HUES48 (cell line): ENCODE results near the gene GRID1.
"Not testable (repeated sequence)": the region's sequence is repeated elsewhere in the genome, so short reads cannot be mapped to it uniquely, and the experiment has no call there.

Source experiments
- H3K27ac ChIP-seq: one replicate; pipeline ENCODE4 v1.7.0; 2013; ENCODE audit warnings: low read depth, low read length, inconsistent platforms
- H3K27me3 ChIP-seq: 2 replicates; pipeline ENCODE4 v1.6.1; 2013; ENCODE audit warnings: mild to moderate bottlenecking, low read length; ENCODE audit not compliant: control insufficient read depth, insufficient read depth
- H3K36me3 ChIP-seq: 2 replicates; pipeline ENCODE4 v1.6.1; 2013; ENCODE audit warnings: low read length; ENCODE audit not compliant: control insufficient read depth, insufficient read depth
- H3K4me1 ChIP-seq: 2 replicates; pipeline ENCODE4 v1.6.1; 2013; ENCODE audit warnings: mild to moderate bottlenecking, low read length; ENCODE audit not compliant: control insufficient read depth, insufficient read depth
- H3K4me3 ChIP-seq: 2 replicates; pipeline ENCODE4 v1.5.1; 2013; ENCODE audit warnings: mild to moderate bottlenecking, low read depth, low read length
- H3K9ac ChIP-seq: 2 replicates; pipeline ENCODE4 v1.6.1; 2013; ENCODE audit warnings: mild to moderate bottlenecking, low read depth, low read length, moderate library complexity
- H3K9me3 ChIP-seq: 2 replicates; pipeline ENCODE4 v1.6.1; 2013; ENCODE audit warnings: low read length; ENCODE audit not compliant: control insufficient read depth, insufficient read depth

The GRID1 gene

GRCh38 chr10:86079088-86079487, 287.5 kb downstream of the GRID1 start:
- no peak overlapping the region for H3K4me3 ChIP-seq
- H3K36me3 ChIP-seq = no peaks in the 10 kb centered on the region
- H3K9ac ChIP-seq = no peak overlapping the region
- peak overlapping the region; percentile 86 for H3K27ac ChIP-seq
- H3K4me1 ChIP-seq = peaks cover 8% of the 10 kb centered on the region
- no peaks in the 10 kb centered on the region for H3K27me3 ChIP-seq
- no peaks in the 10 kb centered on the region for H3K9me3 ChIP-seq

DNA sequence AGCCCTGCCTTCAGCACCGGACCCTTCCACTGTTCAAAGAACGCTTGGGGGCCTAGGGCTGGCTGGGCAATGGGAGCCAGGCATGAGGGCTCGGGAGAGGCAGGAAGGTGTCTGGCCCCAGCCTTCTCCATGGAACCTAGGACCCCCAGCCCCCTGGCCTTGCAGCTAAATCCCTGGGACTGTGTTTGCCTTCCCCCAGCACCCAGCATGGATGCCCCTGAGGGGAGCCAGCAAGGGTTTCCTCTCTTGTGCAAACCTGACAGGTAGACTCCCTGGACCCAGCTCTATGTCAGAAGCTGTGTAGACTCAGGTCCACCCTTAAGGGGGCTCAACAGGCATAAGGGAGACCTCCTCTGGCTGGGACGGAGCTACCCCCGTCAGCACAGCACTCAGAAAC, 288.0 kb downstream of the GRID1 start:
- H3K36me3 ChIP-seq = no peaks in the 10 kb centered on the region
- H3K4me3 ChIP-seq = no peak overlapping the region
- no peak overlapping the region for H3K9ac ChIP-seq
- H3K9me3 ChIP-seq = no peaks in the 10 kb centered on the region
- no peaks in the 10 kb centered on the region for H3K27me3 ChIP-seq
- H3K4me1 ChIP-seq = peaks cover 8% of the 10 kb centered on the region
- peak overlapping the region; percentile 86 for H3K27ac ChIP-seq

- Histone ChIP-seq H3K36me3 (no peaks in the 10 kb centered on the region), H3K9ac (no peak overlapping the region), H3K4me1 (peaks cover 8% of the 10 kb centered on the region), H3K9me3 (no peaks in the 10 kb centered on the region), H3K27ac (peak overlapping the region; percentile 86), H3K4me3 (no peak overlapping the region), H3K27me3 (no peaks in the 10 kb centered on the region)
These were observed 288.5 kb downstream of the GRID1 start for GRCh38 chr10:86077871-86078638.

- H3K9ac ChIP-seq = no peak overlapping the region
- no peaks in the 10 kb centered on the region for H3K27me3 ChIP-seq
- H3K4me3 ChIP-seq = no peak overlapping the region
- no peak overlapping the region for H3K27ac ChIP-seq
- H3K36me3 ChIP-seq = no peaks in the 10 kb centered on the region
- H3K4me1 ChIP-seq = peaks cover 8% of the 10 kb centered on the region
- no peaks in the 10 kb centered on the region for H3K9me3 ChIP-seq
These were observed 289.3 kb downstream of the GRID1 start for GRCh38 chr10:86077271-86077670.

GRCh38 chr10:86076497-86076896, 290.1 kb downstream of the GRID1 start:
- not testable (repeated sequence) for H3K4me3 ChIP-seq, H3K27ac ChIP-seq, H3K4me1 ChIP-seq, H3K36me3 ChIP-seq, H3K9me3 ChIP-seq, H3K27me3 ChIP-seq, H3K9ac ChIP-seq

DNA sequence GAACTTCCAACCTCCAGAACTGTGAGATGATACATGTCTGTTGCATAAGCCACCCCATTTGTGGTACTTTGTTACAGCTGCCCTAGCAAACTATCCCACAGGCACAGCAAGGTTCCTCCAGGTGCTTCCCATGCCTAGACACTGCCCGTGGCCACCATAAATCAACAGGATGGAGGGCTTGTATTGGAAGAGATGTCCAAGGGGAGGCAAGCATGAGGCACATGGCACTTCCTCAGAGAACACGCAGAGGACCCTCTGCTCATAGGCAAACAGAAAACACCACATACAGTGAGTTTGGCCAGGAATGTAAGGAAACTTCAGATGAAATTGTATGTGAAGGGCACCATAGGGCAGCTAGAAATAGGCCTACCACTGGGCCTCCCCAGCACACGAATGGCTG, 291.1 kb downstream of the GRID1 start:
- H3K36me3 ChIP-seq = no peaks in the 10 kb centered on the region

GRCh38 chr10:86074294-86074693, 292.3 kb downstream of the GRID1 start:
- no peaks in the 10 kb centered on the region for H3K36me3 ChIP-seq
- no peak overlapping the region for H3K9ac ChIP-seq
- H3K4me3 ChIP-seq = no peak overlapping the region
- H3K9me3 ChIP-seq = no peaks in the 10 kb centered on the region
- peaks cover 8% of the 10 kb centered on the region for H3K4me1 ChIP-seq
- H3K27ac ChIP-seq = no peak overlapping the region
- H3K27me3 ChIP-seq = no peaks in the 10 kb centered on the region

More for the DNA sequence above, 291.1 kb downstream of the GRID1 start:
- H3K9me3 ChIP-seq = no peaks in the 10 kb centered on the region
- H3K4me3 ChIP-seq = no peak overlapping the region
- H3K27ac ChIP-seq = no peak overlapping the region
- H3K27me3 ChIP-seq = no peaks in the 10 kb centered on the region
- peaks cover 8% of the 10 kb centered on the region for H3K4me1 ChIP-seq
- no peak overlapping the region for H3K9ac ChIP-seq

DNA sequence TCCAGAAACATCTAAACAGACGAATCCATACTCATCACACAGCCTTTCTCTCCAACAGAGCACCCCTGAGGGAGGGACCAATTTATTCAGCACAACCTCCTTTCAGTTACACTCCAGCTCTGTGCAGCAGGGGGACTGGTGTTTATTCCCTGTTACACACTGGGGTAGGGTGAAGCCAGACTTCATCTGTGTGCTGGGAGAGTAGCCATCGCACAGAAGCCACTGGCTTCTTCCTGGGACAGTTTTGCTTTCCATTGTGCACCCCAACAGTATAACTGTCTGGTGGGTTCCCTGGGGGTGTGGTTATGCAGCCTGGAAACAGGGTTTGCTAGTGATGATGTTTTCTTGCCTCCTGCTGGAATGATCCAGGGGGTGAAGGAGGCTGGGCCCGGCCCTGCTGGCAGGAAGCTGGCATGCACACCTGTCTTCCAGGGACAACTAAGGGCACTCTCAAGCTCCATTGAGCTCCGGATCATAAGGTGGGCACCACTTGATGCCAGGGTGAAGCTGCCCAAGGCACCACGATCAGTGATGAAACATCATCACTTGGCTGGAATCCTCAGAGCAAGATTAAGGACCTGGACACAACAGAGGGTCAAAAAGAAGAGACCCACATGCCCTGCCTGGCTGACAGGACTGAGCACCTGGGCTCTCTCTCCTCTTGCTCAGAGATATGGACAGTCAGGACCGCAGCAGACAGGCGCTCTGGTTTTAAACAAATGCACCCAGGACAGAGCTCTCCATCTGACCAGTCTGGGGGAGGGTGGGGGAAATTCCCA, 293.2 kb downstream of the GRID1 start:
- Histone ChIP-seq H3K27ac (no peak overlapping the region), H3K4me1 (peaks cover 1% of the 10 kb centered on the region; the same call in 1 of the 2 replicates), H3K36me3 (no peaks in the 10 kb centered on the region), H3K27me3 (no peaks in the 10 kb centered on the region), H3K9me3 (no peaks in the 10 kb centered on the region), H3K9ac (no peak overlapping the region), H3K4me3 (no peak overlapping the region)

- H3K9me3 ChIP-seq = no peaks in the 10 kb centered on the region
- no peak overlapping the region for H3K27ac ChIP-seq
- H3K4me3 ChIP-seq = no peak overlapping the region
- H3K9ac ChIP-seq = no peak overlapping the region
- no peaks in the 10 kb centered on the region for H3K36me3 ChIP-seq
- no peaks in the 10 kb centered on the region for H3K27me3 ChIP-seq
- H3K4me1 ChIP-seq = no peaks in the 10 kb centered on the region
These were observed 294.2 kb downstream of the GRID1 start for GRCh38 chr10:86072413-86072812.

DNA sequence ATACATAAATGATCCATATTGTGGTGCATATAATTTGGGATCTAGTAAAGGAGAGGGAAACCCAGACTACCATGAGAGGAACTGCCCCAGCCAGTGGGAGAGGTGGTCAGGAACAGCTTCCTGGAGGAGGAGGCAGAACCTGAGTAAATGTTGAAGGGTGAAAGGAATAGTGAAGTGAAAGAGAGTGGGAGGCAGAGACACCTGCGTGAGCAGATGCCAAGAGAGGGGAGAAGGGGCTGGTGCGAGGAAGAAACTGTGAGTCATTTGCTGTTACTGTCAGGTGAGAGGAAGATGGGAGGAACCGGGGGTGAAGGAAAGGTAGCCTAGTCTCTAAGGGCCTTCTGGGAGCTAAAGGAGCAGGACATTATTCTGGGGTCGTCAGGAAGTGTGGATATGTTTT, 294.8 kb downstream of the GRID1 start:
- Histone ChIP-seq H3K36me3 (no peaks in the 10 kb centered on the region), H3K9me3 (no peaks in the 10 kb centered on the region), H3K27ac (no peak overlapping the region), H3K4me3 (no peak overlapping the region), H3K27me3 (no peaks in the 10 kb centered on the region), H3K9ac (no peak overlapping the region), H3K4me1 (no peaks in the 10 kb centered on the region)

- no peaks in the 10 kb centered on the region for H3K9me3 ChIP-seq
- H3K4me1 ChIP-seq = no peaks in the 10 kb centered on the region
- H3K9ac ChIP-seq = no peak overlapping the region
- no peak overlapping the region for H3K4me3 ChIP-seq
- no peaks in the 10 kb centered on the region for H3K27me3 ChIP-seq
- no peak overlapping the region for H3K27ac ChIP-seq
- H3K36me3 ChIP-seq = no peaks in the 10 kb centered on the region
These were observed 295.4 kb downstream of the GRID1 start for GRCh38 chr10:86071145-86071544.
